ENCODE measurements around the gene SLC9A1. TPM values are rescaled to one million over a fixed set of nuclear protein-coding genes. Genes with fewer than 3 reads are reported as not detected.

The SLC9A1 gene
- total RNA-seq, 1 experiment from 2014 or later = 22.5 TPM

DNA sequence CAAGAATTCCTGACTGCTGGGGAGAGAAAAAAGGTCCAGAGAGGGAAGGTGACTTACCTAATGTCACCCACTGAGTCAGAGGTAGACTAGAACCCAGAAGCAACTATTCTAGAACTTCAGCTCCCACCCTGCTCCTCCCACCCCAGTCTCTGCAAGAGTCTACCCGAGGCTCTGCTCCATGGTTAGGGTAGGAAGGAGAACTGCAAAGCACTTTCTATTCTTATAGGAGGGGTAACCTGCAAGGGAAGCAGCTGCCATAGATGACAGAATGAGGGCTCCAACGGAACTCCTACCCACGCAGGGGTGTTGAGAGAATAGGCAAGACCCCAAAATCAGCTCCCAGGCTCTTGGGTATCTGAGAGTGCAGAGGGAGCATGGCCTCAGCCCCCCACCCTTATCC is 4.3 kb downstream of the SLC9A1 start (continued):
- no peak for TF ChIP-seq RORB (CRISPR knock-in tag; IDR thresholded peaks at IDR 0.05)

DNA sequence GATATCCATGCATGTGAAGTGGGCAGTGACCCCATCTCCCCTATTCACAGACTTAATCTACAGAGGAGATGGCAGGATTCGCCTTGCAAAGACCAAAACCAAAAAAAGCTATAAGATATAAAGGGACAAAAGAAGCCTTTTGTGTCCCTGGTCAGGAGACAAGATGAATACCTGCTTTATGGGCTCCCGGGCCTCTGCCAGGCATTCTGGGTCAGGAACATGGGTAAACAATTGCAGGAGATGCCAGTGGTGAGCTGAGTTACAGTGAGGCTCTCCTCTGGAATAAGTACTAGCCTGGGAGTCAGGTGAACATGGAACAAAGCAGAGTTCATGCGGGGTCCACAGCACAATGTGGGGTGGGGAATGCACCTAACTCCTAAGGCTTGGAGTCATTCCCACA is 4.7 kb downstream of the SLC9A1 start:
- TF ChIP-seq TEAD1 (CRISPR knock-in tag; IDR thresholded peaks at IDR 0.05) (no peak), GABPB1 (CRISPR knock-in tag; IDR thresholded peaks at IDR 0.05) (no peak), NFE2L1 (CRISPR knock-in tag; IDR thresholded peaks at IDR 0.05) (no peak), FOXK1 (CRISPR knock-in tag; IDR thresholded peaks at IDR 0.05) (no peak), SOX15 (CRISPR knock-in tag; IDR thresholded peaks at IDR 0.05) (no peak), ATF1 (CRISPR knock-in tag; IDR thresholded peaks at IDR 0.05) (no peak), JAZF1 (CRISPR knock-in tag; IDR thresholded peaks at IDR 0.05) (no peak), ZNF219 (CRISPR knock-in tag; IDR thresholded peaks at IDR 0.05; ENCODE audit: borderline replicate concordance) (no peak), IRF2 (CRISPR knock-in tag; IDR thresholded peaks at IDR 0.05; ENCODE audit: borderline replicate concordance, low read depth) (no peak), ZNF138 (CRISPR knock-in tag; conservative IDR thresholded peaks at IDR 0.05) (no peak), GTF2I (CRISPR knock-in tag; conservative IDR thresholded peaks at IDR 0.05) (no peak)
- TF ChIP-seq, protein P1, sequence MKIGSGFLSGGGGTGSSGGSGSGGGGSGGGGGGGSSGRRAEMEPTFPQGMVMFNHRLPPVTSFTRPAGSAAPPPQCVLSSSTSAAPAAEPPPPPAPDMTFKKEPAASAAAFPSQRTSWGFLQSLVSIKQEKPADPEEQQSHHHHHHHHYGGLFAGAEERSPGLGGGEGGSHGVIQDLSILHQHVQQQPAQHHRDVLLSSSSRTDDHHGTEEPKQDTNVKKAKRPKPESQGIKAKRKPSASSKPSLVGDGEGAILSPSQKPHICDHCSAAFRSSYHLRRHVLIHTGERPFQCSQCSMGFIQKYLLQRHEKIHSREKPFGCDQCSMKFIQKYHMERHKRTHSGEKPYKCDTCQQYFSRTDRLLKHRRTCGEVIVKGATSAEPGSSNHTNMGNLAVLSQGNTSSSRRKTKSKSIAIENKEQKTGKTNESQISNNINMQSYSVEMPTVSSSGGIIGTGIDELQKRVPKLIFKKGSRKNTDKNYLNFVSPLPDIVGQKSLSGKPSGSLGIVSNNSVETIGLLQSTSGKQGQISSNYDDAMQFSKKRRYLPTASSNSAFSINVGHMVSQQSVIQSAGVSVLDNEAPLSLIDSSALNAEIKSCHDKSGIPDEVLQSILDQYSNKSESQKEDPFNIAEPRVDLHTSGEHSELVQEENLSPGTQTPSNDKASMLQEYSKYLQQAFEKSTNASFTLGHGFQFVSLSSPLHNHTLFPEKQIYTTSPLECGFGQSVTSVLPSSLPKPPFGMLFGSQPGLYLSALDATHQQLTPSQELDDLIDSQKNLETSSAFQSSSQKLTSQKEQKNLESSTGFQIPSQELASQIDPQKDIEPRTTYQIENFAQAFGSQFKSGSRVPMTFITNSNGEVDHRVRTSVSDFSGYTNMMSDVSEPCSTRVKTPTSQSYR (CRISPR knock-in tag; IDR thresholded peaks at IDR 0.05) = no peak
- TF ChIP-seq, protein P2, sequence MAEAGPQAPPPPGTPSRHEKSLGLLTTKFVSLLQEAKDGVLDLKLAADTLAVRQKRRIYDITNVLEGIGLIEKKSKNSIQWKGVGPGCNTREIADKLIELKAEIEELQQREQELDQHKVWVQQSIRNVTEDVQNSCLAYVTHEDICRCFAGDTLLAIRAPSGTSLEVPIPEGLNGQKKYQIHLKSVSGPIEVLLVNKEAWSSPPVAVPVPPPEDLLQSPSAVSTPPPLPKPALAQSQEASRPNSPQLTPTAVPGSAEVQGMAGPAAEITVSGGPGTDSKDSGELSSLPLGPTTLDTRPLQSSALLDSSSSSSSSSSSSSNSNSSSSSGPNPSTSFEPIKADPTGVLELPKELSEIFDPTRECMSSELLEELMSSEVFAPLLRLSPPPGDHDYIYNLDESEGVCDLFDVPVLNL (CRISPR knock-in tag; IDR thresholded peaks at IDR 0.05; ENCODE audit: borderline replicate concordance, low read depth) = no peak
- TF ChIP-seq, protein P3, sequence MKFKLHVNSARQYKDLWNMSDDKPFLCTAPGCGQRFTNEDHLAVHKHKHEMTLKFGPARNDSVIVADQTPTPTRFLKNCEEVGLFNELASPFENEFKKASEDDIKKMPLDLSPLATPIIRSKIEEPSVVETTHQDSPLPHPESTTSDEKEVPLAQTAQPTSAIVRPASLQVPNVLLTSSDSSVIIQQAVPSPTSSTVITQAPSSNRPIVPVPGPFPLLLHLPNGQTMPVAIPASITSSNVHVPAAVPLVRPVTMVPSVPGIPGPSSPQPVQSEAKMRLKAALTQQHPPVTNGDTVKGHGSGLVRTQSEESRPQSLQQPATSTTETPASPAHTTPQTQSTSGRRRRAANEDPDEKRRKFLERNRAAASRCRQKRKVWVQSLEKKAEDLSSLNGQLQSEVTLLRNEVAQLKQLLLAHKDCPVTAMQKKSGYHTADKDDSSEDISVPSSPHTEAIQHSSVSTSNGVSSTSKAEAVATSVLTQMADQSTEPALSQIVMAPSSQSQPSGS (CRISPR knock-in tag; IDR thresholded peaks at IDR 0.05; ENCODE audit: borderline replicate concordance, low read depth) = no peak
- TF ChIP-seq, protein P4, sequence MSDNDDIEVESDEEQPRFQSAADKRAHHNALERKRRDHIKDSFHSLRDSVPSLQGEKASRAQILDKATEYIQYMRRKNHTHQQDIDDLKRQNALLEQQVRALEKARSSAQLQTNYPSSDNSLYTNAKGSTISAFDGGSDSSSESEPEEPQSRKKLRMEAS (CRISPR knock-in tag; IDR thresholded peaks at IDR 0.05) = no peak
- TF ChIP-seq, protein P5, sequence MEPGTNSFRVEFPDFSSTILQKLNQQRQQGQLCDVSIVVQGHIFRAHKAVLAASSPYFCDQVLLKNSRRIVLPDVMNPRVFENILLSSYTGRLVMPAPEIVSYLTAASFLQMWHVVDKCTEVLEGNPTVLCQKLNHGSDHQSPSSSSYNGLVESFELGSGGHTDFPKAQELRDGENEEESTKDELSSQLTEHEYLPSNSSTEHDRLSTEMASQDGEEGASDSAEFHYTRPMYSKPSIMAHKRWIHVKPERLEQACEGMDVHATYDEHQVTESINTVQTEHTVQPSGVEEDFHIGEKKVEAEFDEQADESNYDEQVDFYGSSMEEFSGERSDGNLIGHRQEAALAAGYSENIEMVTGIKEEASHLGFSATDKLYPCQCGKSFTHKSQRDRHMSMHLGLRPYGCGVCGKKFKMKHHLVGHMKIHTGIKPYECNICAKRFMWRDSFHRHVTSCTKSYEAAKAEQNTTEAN (CRISPR knock-in tag; IDR thresholded peaks at IDR 0.05) = no peak
- TF ChIP-seq, protein P6, sequence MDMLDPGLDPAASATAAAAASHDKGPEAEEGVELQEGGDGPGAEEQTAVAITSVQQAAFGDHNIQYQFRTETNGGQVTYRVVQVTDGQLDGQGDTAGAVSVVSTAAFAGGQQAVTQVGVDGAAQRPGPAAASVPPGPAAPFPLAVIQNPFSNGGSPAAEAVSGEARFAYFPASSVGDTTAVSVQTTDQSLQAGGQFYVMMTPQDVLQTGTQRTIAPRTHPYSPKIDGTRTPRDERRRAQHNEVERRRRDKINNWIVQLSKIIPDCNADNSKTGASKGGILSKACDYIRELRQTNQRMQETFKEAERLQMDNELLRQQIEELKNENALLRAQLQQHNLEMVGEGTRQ (CRISPR knock-in tag; IDR thresholded peaks at IDR 0.05) = no peak
- TF ChIP-seq, protein P7, sequence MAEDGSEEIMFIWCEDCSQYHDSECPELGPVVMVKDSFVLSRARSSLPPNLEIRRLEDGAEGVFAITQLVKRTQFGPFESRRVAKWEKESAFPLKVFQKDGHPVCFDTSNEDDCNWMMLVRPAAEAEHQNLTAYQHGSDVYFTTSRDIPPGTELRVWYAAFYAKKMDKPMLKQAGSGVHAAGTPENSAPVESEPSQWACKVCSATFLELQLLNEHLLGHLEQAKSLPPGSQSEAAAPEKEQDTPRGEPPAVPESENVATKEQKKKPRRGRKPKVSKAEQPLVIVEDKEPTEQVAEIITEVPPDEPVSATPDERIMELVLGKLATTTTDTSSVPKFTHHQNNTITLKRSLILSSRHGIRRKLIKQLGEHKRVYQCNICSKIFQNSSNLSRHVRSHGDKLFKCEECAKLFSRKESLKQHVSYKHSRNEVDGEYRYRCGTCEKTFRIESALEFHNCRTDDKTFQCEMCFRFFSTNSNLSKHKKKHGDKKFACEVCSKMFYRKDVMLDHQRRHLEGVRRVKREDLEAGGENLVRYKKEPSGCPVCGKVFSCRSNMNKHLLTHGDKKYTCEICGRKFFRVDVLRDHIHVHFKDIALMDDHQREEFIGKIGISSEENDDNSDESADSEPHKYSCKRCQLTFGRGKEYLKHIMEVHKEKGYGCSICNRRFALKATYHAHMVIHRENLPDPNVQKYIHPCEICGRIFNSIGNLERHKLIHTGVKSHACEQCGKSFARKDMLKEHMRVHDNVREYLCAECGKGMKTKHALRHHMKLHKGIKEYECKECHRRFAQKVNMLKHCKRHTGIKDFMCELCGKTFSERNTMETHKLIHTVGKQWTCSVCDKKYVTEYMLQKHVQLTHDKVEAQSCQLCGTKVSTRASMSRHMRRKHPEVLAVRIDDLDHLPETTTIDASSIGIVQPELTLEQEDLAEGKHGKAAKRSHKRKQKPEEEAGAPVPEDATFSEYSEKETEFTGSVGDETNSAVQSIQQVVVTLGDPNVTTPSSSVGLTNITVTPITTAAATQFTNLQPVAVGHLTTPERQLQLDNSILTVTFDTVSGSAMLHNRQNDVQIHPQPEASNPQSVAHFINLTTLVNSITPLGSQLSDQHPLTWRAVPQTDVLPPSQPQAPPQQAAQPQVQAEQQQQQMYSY (CRISPR knock-in tag; IDR thresholded peaks at IDR 0.05) = no peak
- TF ChIP-seq, protein P8, sequence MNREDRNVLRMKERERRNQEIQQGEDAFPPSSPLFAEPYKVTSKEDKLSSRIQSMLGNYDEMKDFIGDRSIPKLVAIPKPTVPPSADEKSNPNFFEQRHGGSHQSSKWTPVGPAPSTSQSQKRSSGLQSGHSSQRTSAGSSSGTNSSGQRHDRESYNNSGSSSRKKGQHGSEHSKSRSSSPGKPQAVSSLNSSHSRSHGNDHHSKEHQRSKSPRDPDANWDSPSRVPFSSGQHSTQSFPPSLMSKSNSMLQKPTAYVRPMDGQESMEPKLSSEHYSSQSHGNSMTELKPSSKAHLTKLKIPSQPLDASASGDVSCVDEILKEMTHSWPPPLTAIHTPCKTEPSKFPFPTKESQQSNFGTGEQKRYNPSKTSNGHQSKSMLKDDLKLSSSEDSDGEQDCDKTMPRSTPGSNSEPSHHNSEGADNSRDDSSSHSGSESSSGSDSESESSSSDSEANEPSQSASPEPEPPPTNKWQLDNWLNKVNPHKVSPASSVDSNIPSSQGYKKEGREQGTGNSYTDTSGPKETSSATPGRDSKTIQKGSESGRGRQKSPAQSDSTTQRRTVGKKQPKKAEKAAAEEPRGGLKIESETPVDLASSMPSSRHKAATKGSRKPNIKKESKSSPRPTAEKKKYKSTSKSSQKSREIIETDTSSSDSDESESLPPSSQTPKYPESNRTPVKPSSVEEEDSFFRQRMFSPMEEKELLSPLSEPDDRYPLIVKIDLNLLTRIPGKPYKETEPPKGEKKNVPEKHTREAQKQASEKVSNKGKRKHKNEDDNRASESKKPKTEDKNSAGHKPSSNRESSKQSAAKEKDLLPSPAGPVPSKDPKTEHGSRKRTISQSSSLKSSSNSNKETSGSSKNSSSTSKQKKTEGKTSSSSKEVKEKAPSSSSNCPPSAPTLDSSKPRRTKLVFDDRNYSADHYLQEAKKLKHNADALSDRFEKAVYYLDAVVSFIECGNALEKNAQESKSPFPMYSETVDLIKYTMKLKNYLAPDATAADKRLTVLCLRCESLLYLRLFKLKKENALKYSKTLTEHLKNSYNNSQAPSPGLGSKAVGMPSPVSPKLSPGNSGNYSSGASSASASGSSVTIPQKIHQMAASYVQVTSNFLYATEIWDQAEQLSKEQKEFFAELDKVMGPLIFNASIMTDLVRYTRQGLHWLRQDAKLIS (CRISPR knock-in tag; IDR thresholded peaks at IDR 0.05; ENCODE audit: borderline replicate concordance) = no peak
- H3K27ac Mint-ChIP-seq = no peak overlapping the region
- no peak for DNase-seq (ENCODE audit: low spot score)
- ChIA-PET CTCF (no interaction called here), POLR2A (interaction anchor here (0.9 kb wide), 1 partner anchor 14 kb away, joined by 3 read pairs; no protein-coding TSS in a partner anchor)
- H3K4me1 Mint-ChIP-seq = peaks cover 40% of the 10 kb centered on the region
- H3K4me3 Mint-ChIP-seq = no peak overlapping the region
- ATAC-seq = no peak
- 0 out of 2 replicates have a peak, but pooled peaks cover under 1% of the 10 kb centered on the region for H3K36me3 Mint-ChIP-seq
- H3K27me3 Mint-ChIP-seq (ENCODE audit: low read depth) = no peaks in the 10 kb centered on the region
- no peaks in the 10 kb centered on the region for H3K9me3 Mint-ChIP-seq
